K562 (cell line): ENCODE measurements around the gene SEC24B. TPM values are rescaled to one million over a fixed set of nuclear protein-coding genes. Genes with fewer than 3 reads are reported as not detected.

ENCODE experiments used
- ATAC-seq: fragments of 200-7000 bp; cut with Tn5 transposase; 3 replicates; pipeline ENCODE4 v1.9.1; 2020; ENCODE audit warnings: moderate library complexity
- BruUV-seq: library from RNA; stranded (reverse); fragments of 400-500 nt; replicated peaks from 2 replicates; lab custom pipeline; 2021; lab: Mats Ljungman, UMichigan
- CTCF ChIA-PET: fragments of 300-600 bp; formaldehyde crosslinking; extraction: SDS; loops from one replicate; lab custom pipeline; 2021; ENCODE audit warnings: low intra/inter-chr PET ratio; lab: Yijun Ruan, JAX
- POLR2A ChIA-PET: fragments of 300-600, 350-650 bp; sonication (Branson Sonifier 250); formaldehyde crosslinking; extraction: SDS; loops from one replicate; lab custom pipeline; 2021; ENCODE audit warnings: antibody characterized with exemption, inconsistent platforms; lab: Yijun Ruan, JAX
- DNase-seq, 4 experiments: peaks; one replicate each; pipeline versions ENCODE4 v3.0.0 to v3.0.0-alpha.2; 2011 to 2018; ENCODE audit warnings: low spot score in 3 of 4, mixed read lengths in 3 of 4; ENCODE audit errors: extremely low read depth in 1 of 4
- FAIRE-seq: peaks from 2 replicates; lab custom pipeline; 2011; peaks lifted over from hg19 to GRCh38; lab: Jason Lieb, UNC
- H2AFZ ChIP-seq: 2 replicates; pipeline ENCODE4 v1.6.0; 2011; ENCODE audit warnings: low read depth, low read length, control low read depth, inconsistent platforms
- H3K27ac ChIP-seq: fragments of 200-600 bp; 3 replicates; pipeline ENCODE4 v1.8.0; 2011; ENCODE audit warnings: low read depth, mild to moderate bottlenecking, control low read depth, inconsistent platforms, low read length, moderate library complexity, mixed read lengths; ENCODE audit errors: extremely low read depth
- H3K27me3 ChIP-seq, 2 experiments: fragments of 300-600 bp in 1 of 2; 2 replicates in 1 of 2; 3 replicates in 1 of 2; pipeline versions ENCODE4 v1.6.0 to v1.8.0; 2011; ENCODE audit warnings: inconsistent platforms in 2 of 2, low read length in 2 of 2, mild to moderate bottlenecking in 1 of 2, mixed read lengths in 1 of 2, moderate library complexity in 1 of 2; ENCODE audit not compliant: control insufficient read depth in 2 of 2, insufficient read depth in 2 of 2
- H3K36me3 ChIP-seq: fragments of 300-600 bp; 3 replicates; pipeline ENCODE4 v1.8.0; 2011; ENCODE audit warnings: mild to moderate bottlenecking, low read length, inconsistent platforms; ENCODE audit not compliant: control insufficient read depth, insufficient read depth
- H3K4me1 ChIP-seq, 2 experiments: fragments of 200-600 bp in 1 of 2; replicated peaks in 1 of 2; 2 replicates in 1 of 2; 3 replicates in 1 of 2; pipeline versions ENCODE4 v1.5.1 to v1.8.0; 2011; ENCODE audit warnings: inconsistent platforms in 2 of 2, low read length in 2 of 2, mild to moderate bottlenecking in 1 of 2, mixed read lengths in 1 of 2, moderate library complexity in 1 of 2; ENCODE audit not compliant: control insufficient read depth in 2 of 2, insufficient read depth in 2 of 2
- H3K4me2 ChIP-seq: 2 replicates; pipeline ENCODE4 v1.6.1; 2011; ENCODE audit warnings: low read length, control low read depth, inconsistent platforms, mixed read lengths; ENCODE audit not compliant: insufficient read depth
- H3K4me3 ChIP-seq: fragments of 200-600 bp; sonication (generic), shearing (Covaris generic); 2 replicates; pipeline ENCODE4 v1.5.1; 2016; ENCODE audit warnings: control low read depth, inconsistent platforms
- H3K79me2 ChIP-seq: fragments of 200-600 bp; 3 replicates; pipeline ENCODE4 v1.8.0; 2011; ENCODE audit warnings: low read length, inconsistent platforms; ENCODE audit not compliant: control insufficient read depth, insufficient read depth
- H3K9ac ChIP-seq, 2 experiments: 2 replicates each; pipeline versions ENCODE4 v1.6.0 to v1.6.1; 2011; ENCODE audit warnings: low read depth in 2 of 2, low read length in 2 of 2, control low read depth in 1 of 2, inconsistent platforms in 1 of 2, mild to moderate bottlenecking in 1 of 2, mixed read lengths in 1 of 2; ENCODE audit not compliant: insufficient read depth in 1 of 2
- H3K9me1 ChIP-seq: one replicate; pipeline ENCODE4 v1.6.0; 2011; ENCODE audit warnings: inconsistent platforms, mild to moderate bottlenecking, low read length, moderate library complexity; ENCODE audit not compliant: control insufficient read depth, insufficient read depth
- H3K9me3 ChIP-seq: replicated peaks from 2 replicates; pipeline ENCODE4 v1.5.1; 2011; ENCODE audit warnings: low read depth, low read length, inconsistent platforms; ENCODE audit not compliant: control insufficient read depth, insufficient read depth
- H4K20me1 ChIP-seq: replicated peaks from 2 replicates; pipeline ENCODE4 v1.6.1; 2011; ENCODE audit warnings: low read length, inconsistent platforms, mixed read lengths; ENCODE audit not compliant: control insufficient read depth, insufficient read depth
- BCL6 ChIP-seq: fragments of 250-450 bp; sonication (Bioruptor Pico); IDR thresholded peaks from 2 replicates; pipeline ENCODE4 v1.4.0; 2020
- DPF2 ChIP-seq: fragments of 450-650 bp; IDR thresholded peaks from 2 replicates; pipeline ENCODE4 v1.6.1; 2016
- ETS1 ChIP-seq: conservative IDR thresholded peaks from 2 replicates; pipeline ENCODE4 v1.6.1; 2011; ENCODE audit warnings: low read depth, mild to moderate bottlenecking, low read length; ENCODE audit not compliant: control insufficient read depth
- HDAC2 ChIP-seq: fragments of 450-650 bp; IDR thresholded peaks from 2 replicates; pipeline ENCODE4 v1.6.1; 2016; ENCODE audit warnings: mild to moderate bottlenecking
- HINFP ChIP-seq: fragments of 450-650 bp; conservative IDR thresholded peaks from 2 replicates; pipeline ENCODE4 v1.6.1; 2016; ENCODE audit warnings: missing genetic modification characterization, low read depth, mild to moderate bottlenecking, control low read depth, missing compliant biosample characterization
- HMGXB4 ChIP-seq: sonication (generic); formaldehyde crosslinking; IDR thresholded peaks from 2 replicates; pipeline ENCODE4 v1.8.1; 2023; ENCODE audit warnings: mild to moderate bottlenecking, missing genetic modification reagents
- MED1 ChIP-seq: sonication (generic); formaldehyde crosslinking; IDR thresholded peaks from 2 replicates; pipeline ENCODE4 v1.8.1; 2023; ENCODE audit warnings: missing genetic modification reagents, borderline replicate concordance
- PHF20 ChIP-seq: fragments of 450-650 bp; IDR thresholded peaks from 2 replicates; pipeline ENCODE4 v1.6.1; 2018; ENCODE audit not compliant: partially characterized antibody
- TRIM24 ChIP-seq, 2 experiments: fragments of 450-650 bp; IDR thresholded peaks; 2 replicates each; pipeline ENCODE4 v1.6.1; 2016
- XRCC3 ChIP-seq: fragments of 450-650 bp; IDR thresholded peaks from 2 replicates; pipeline ENCODE4 v1.6.1; 2017; ENCODE audit warnings: mild to moderate bottlenecking, moderate library complexity
- ZFP1 ChIP-seq: fragments of 450-650 bp; formaldehyde crosslinking; IDR thresholded peaks from 2 replicates; pipeline ENCODE4 v1.4.0; 2020; ENCODE audit warnings: mild to moderate bottlenecking, mixed read lengths
- ZNF449 ChIP-seq: fragments of 250-450 bp; sonication (Bioruptor Pico); IDR thresholded peaks from 2 replicates; pipeline ENCODE4 v1.8.0; 2022; ENCODE audit warnings: moderate library complexity, mild to moderate bottlenecking, inconsistent platforms
- in situ Hi-C: fragments of 300-500 bp; cut with MboI; formaldehyde crosslinking; loops from 4 replicates; pipeline ENCODE4 v1.15.0; 2018; ENCODE audit warnings: inconsistent platforms, mixed read lengths
- intact Hi-C: fragments of 100-400 bp; cut with micrococcal nuclease; formaldehyde crosslinking; loops from 2 replicates; pipeline ENCODE4 v1.14.2; 2022
- polyA plus RNA-seq, 8 experiments: library from polyadenylated mRNA; depleted of rRNA in 4 of 8; stranded (reverse) in 5 of 8; unstranded in 3 of 8; fragments of >200 nt; fragmentation: Nextera tagmentation in 2 of 8; fragmentation: Illumina TruSeq in 1 of 8; extraction: Ambion mirVana in 2 of 8; extraction: Trizol in 1 of 8; gene quantifications; 2 replicates each; pipeline versions ENCODE4 v1.2.1 to v1.2.3, GENCODE V29; 2011 to 2014; ENCODE audit warnings: inconsistent platforms in 1 of 8, missing spikeins in 1 of 8
- total RNA-seq, 7 experiments: library from RNA; depleted of rRNA in 6 of 7; stranded (reverse); fragments of >200 nt in 6 of 7; fragmentation: Illumina TruSeq in 2 of 7; extraction: Trizol in 2 of 7; gene quantifications; 2 replicates each; pipeline versions ENCODE4 v1.2.1 to v1.2.3, GENCODE V29; 2011 to 2021; ENCODE audit warnings: low replicate concordance in 1 of 7

Gene SEC24B
- total and polyA plus RNA-seq, 9 of the 15 experiments (the other 6 are each of a cell fraction or from before 2014, with no cell fraction given), result 6.3 to 46.4 (median 17.1) TPM

GRCh38 chr4:109499513-109499912, 65.9 kb downstream of the SEC24B start (continued):
- TF ChIP-seq HMGXB4 (CRISPR knock-in tag) (no peak), PHF20 (no peak)

- H3K4me1 ChIP-seq, result no peaks in the 10 kb centered on the region
- FAIRE-seq (peak; percentile 26), ATAC-seq (no peak), DNase-seq (no peak)
- H3K9me1 ChIP-seq, result no peaks in the 10 kb centered on the region
- in situ Hi-C loops, result no loop called here
- no peak overlapping the region for H2AFZ ChIP-seq
- CTCF ChIA-PET, result no interaction called here
- BruUV-seq, result no TSS peak
- no peaks in the 10 kb centered on the region for H3K9me3 ChIP-seq
- H3K27ac ChIP-seq, result no peak overlapping the region
- no peak overlapping the region for H3K4me3 ChIP-seq
- H3K79me2 ChIP-seq, result no peaks in the 10 kb centered on the region
- H3K36me3 ChIP-seq, result peaks cover 40% of the 10 kb centered on the region; the same call in 2 of the 3 replicates
- POLR2A ChIA-PET, result interaction anchor here (0.6 kb wide), 1 partner anchor 141 kb away, joined by 4 read pairs; no protein-coding TSS in a partner anchor
- H3K4me2 ChIP-seq, result no peak overlapping the region
- no peak overlapping the region for H3K9ac ChIP-seq
- H4K20me1 ChIP-seq, result no peaks in the 10 kb centered on the region
- H3K27me3 ChIP-seq, result no peaks in the 10 kb centered on the region
- intact Hi-C loops, result no loop called here
- TF ChIP-seq DPF2, result no peak
- TF ChIP-seq TRIM24 (IDR thresholded peaks at IDR 0.05), result no peak
- TF ChIP-seq HINFP (tag), result no peak
- no peak for TF ChIP-seq ZFP1 (CRISPR knock-in tag)
- no peak for TF ChIP-seq BCL6 (CRISPR knock-in tag)
- TF ChIP-seq XRCC3, result no peak
- no peak for TF ChIP-seq ETS1
- TF ChIP-seq ZNF449 (CRISPR knock-in tag), result no peak
- TF ChIP-seq MED1, result no peak
- TF ChIP-seq HDAC2, result no peak
Measured at GRCh38 chr4:109506890-109507289, 73.3 kb downstream of the SEC24B start.
